Large intestine (tissue), 3 donors: ENCODE measurements around the gene FSD1. TPM values are rescaled to one million over a fixed set of nuclear protein-coding genes. Genes with fewer than 3 reads are reported as not detected.
"Not testable (repeated sequence)": the region's sequence is repeated elsewhere in the genome, so short reads cannot be mapped to it uniquely, and the experiment has no call there.

ENCODE experiments used
- DNase-seq, 2 donors: peaks; one replicate each; pipeline versions ENCODE4 v3.0.0 to v3.0.0-alpha.2; 2013
- H3K27ac ChIP-seq: one replicate; pipeline ENCODE4 v1.5.1; 2013; ENCODE audit warnings: low read length
- H3K27me3 ChIP-seq: 2 replicates; pipeline ENCODE4 v1.6.1; 2013; ENCODE audit warnings: low read length; ENCODE audit not compliant: control insufficient read depth, insufficient read depth
- H3K36me3 ChIP-seq: 2 replicates; pipeline ENCODE4 v1.6.1; 2013; ENCODE audit warnings: low read length; ENCODE audit not compliant: control insufficient read depth, insufficient read depth
- H3K4me1 ChIP-seq: one replicate; pipeline ENCODE4 v1.6.1; 2013; ENCODE audit warnings: low read length; ENCODE audit not compliant: control insufficient read depth, insufficient read depth
- H3K4me3 ChIP-seq: one replicate; pipeline ENCODE4 v1.5.1; 2013; ENCODE audit warnings: low read length
- H3K9me3 ChIP-seq: one replicate; pipeline ENCODE4 v1.6.1; 2013; ENCODE audit warnings: mild to moderate bottlenecking, low read depth, low read length, moderate library complexity; ENCODE audit not compliant: control insufficient read depth
- WGBS: methylation state at CpG from one replicate; pipeline ENCODE4 v1.1.5; 2013; ENCODE audit warnings: low lambda C conversion rate; ENCODE audit not compliant: insufficient coverage; 5-methylcytosine and 5-hydroxymethylcytosine counted together
- polyA plus RNA-seq: library from polyadenylated mRNA; unstranded; fragments of 120-200 nt; gene quantifications from one replicate; pipeline ENCODE4 v1.2.1, GENCODE V29; 2013

Gene FSD1
- polyA plus RNA-seq, 1 donor: 5.1 TPM

DNA sequence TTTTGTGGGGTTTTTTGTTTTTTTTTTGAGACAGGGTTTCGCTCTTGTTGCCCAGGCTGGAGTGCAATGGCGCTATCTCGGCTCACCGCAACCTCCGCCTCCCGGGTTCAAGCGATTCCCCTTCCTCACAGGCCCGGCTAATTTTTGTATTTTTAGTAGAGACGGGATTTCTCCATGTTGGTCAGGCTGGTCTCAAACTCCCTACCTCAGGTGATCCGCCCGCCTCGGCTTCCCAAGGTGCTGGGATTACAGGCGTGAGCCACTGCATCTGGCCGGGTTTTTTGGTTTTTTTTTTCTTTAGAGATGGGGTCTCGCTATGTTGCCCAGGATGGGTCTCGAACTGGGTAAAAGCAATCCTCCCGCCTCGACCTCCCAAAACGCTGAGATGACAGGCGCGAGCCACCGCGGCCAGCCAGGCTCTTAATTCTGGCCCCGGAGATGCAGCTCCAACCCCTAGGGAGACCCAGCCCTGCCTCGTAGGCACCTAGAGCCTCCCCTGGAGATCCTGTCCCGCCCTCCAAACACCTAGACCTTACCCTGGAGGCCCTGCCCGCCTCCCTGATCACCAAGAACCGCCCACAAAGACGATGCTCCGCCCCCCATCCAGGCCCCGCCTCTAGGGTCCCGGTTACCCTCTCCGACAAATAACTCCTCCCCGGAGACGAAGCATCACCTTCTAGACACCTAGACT, 24.7 kb downstream of the FSD1 start:
- Histone ChIP-seq H3K4me1 (peaks cover 20% of the 10 kb centered on the region), H3K27me3 (peaks cover 10% of the 10 kb centered on the region), H3K9me3 (peaks cover 14% of the 10 kb centered on the region), H3K4me3 (peak overlapping the region; percentile 81), H3K27ac (peak overlapping the region; percentile 65)
- peak in 1 of 2 donors; percentile 45 for DNase-seq
- H3K36me3 ChIP-seq: not testable (repeated sequence)
- no CpG with 5 or more reads among the region's 35 CpGs for WGBS

DNA sequence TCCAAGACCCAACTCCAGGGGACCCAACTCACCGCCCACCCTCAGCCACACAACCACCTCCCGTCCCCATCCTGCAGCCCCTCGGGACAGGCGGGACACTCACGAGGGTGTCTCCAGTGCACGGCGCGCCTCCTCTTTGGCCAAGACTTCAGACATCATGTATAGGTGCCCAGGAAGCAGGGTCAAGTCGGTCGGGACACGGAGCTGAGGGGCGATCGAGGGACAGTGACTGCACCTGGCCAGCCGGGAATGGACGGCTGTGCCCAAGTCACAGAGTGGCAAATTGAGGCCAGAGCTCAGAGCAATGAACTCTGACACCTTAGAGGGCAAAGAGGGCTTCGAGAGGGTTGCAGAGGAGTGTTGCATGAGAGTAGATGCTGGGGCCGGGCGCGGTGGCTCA, 25.5 kb downstream of the FSD1 start:
- Histone ChIP-seq H3K36me3 (peaks cover 3% of the 10 kb centered on the region), H3K4me3 (no peak overlapping the region), H3K27ac (no peak overlapping the region), H3K9me3 (peaks cover 21% of the 10 kb centered on the region), H3K4me1 (peaks cover 20% of the 10 kb centered on the region), H3K27me3 (peaks cover 10% of the 10 kb centered on the region)
- no peak for DNase-seq
- no CpG with 5 or more reads among the region's 19 CpGs for WGBS

DNA sequence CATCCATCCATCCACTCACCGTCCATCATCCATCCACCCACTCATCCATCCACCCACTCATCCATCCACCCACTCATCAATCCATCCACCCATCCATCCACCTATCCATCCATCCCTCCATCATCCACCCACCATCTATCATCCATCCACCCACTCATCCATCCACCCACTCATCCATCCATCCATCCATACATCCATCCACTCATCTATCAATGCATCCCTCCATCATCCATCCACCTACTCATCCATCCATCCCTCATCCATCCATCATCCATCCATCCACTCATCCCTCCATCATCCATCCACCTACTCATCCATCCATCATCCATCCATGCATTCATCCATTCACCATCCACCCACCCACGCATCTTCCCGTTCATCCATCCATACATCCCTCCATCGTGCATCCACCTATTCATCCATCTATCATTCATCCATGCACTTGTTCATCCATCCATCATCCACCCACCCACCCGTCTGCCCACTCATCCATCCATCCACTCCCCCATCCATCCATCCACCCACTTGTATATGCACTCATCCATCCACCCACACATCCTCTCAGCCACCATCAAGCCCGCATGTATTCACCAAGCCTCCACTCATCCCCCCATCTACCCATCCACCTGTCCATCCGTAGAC, 30.7 kb downstream of the FSD1 start:
- Histone ChIP-seq H3K27ac (no peak overlapping the region), H3K9me3 (peaks cover 7% of the 10 kb centered on the region), H3K36me3 (peaks cover 5% of the 10 kb centered on the region), H3K4me1 (peaks cover 11% of the 10 kb centered on the region), H3K27me3 (no peaks in the 10 kb centered on the region), H3K4me3 (no peak overlapping the region)
- no peak for DNase-seq
- 95% methylated on average over 4 of the region's 7 CpGs for WGBS

DNA sequence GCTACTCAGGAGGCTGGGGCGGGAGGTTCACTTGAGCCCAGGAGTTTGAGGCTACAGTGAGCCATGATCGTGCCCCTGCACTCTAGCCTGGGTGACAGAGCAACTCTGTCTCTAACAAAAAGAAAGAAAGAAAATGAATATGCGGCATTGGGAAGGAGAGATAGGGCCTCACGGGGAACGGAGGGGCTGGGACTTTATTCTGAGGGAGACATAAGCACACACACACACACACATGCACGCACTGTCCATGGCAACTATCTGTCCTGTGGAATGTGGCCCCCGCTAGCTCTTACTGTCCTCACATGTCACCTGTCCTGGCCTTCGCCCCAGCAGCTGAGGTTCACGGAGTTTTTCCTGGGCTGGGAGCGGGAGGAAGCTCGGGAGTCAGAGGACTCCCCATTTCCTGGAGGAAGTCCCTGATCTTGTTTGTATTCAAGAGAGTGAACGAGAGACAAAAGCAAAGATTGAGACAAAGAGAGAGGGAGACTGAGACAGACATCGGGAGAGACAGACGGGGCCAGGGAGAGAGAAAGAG, 33.6 kb downstream of the FSD1 start:
- Histone ChIP-seq H3K27me3 (no peaks in the 10 kb centered on the region), H3K4me1 (peaks cover 24% of the 10 kb centered on the region), H3K27ac (peak overlapping the region; percentile 98), H3K36me3 (peaks cover 5% of the 10 kb centered on the region), H3K9me3 (peaks cover 7% of the 10 kb centered on the region), H3K4me3 (peak overlapping the region; percentile 57)
- DNase-seq: peak; percentile 88 to 97
- WGBS: 0% methylated on average over 4 of the region's 14 CpGs

DNA sequence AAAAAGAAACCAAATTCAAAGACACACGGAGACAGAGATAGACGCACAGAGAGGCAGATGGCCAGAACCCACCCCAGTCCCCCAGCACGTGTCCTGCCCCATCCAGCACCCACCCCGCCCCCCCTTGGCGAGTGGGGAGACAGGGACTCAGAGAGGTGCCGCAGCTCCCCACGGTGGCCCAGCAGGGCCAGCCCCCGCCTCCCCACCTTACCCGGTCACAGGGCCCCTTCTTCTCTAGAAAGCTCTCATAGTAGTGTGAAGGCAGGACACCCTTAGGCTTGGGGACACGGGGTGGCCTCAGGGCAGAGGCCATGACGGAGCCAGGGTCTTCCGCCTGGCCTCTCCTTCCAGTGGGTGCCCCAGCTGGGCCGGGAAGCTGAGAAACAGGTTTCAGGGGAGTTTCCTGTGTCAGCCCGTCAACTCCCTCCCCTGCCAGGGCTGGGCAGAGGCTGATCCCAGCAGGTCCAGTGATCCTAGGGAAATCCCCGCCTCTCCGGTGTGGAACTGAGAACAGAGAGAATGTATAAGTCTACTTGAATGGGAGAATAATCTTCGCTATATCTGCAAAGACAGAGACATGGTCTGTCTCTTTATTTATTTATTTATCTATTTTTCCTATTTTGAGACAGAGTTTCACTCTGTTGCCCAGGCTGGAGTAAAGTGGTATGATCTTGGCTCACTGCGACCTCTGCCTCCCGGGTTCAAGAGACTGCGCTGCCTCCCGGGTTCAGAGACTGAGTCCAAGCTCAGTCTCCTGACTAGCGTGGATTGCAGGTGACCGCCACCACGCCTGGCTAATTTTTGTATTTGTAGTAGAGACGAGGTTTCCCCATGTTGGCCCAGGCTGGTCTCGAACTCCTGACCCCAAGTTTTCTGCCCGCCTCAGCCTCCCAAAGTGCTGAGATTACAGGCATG, 34.3 kb downstream of the FSD1 start, which contains the start of gene STAP2:
STAP2 (minus strand) TSS at position 387 of the 915 bp plus-strand sequence; CDS start at position 313, 74 bp downstream.
- Histone ChIP-seq H3K36me3 (peaks cover 2% of the 10 kb centered on the region), H3K27me3 (no peaks in the 10 kb centered on the region), H3K4me1 (peaks cover 24% of the 10 kb centered on the region), H3K4me3 (peak within 1 kb of the TSS; percentile 57), H3K9me3 (peaks cover 7% of the 10 kb centered on the region), H3K27ac (peak within 1 kb of the TSS; percentile 98)
- peak; percentile 89 to 93 for DNase-seq
- no CpG with 5 or more reads among the region's 27 CpGs for WGBS

DNA sequence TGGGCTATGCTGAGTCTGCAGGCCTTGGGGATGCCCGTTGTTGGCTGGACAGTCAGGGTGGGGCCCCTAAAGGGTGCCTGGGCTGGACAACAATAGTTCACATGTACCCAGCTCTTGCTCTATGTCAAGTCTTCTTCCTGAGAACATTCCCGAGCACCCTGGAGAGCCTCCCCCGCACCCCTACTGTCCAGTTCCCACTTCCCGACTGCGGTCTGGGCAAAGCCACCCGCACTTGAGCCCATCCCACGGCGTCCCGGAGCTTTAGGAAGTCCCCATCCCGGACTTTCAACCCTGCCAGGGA, 37.9 kb downstream of the FSD1 start:
- H3K9me3 ChIP-seq: no peaks in the 10 kb centered on the region
- peak overlapping the region; percentile 93 for H3K27ac ChIP-seq
- H3K36me3 ChIP-seq: peaks cover 6% of the 10 kb centered on the region
- H3K4me1 ChIP-seq: peaks cover 27% of the 10 kb centered on the region
- H3K4me3 ChIP-seq: peak overlapping the region; percentile 50
- WGBS: no CpG with 5 or more reads among the region's 10 CpGs
- no peak for DNase-seq
- H3K27me3 ChIP-seq: no peaks in the 10 kb centered on the region

DNA sequence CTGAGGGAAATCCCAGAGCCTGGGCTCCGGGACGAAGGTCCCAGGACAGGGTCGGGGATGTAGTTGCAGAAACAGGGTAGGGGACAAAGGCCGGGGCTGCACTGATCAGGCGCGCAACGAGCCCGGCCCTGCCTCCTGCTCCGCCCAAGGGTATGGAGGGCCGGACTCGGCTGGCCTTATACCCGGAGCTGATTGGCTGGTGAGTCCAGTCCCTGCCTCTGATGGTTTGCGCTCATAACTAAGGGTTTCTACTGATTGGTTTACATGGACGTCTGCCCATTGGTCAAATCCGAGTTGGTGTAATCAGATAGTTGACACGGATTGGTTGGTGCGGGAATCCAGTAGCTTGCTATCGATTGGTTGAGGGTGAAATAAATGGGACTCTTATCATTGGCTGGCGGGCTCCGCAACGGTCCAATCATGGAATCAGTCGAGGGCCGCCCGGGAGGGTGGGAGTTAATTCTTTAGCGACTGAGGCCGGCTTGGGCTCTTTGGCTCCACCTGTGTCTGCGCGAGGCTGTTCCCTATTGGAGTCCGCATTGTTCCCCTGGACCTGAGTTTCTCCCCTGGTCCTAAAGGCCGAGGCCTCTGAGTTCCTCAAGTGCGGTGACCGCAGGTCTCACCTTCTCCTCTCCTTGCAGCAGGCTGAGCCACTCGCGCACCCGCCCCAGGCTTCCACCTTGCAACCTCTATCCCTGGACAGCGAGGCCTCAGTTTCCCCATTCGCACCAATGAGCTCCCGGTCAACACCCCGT, 38.4 kb downstream of the FSD1 start:
- Histone ChIP-seq H3K27me3 (no peaks in the 10 kb centered on the region), H3K27ac (peak overlapping the region; percentile 94), H3K36me3 (peaks cover 6% of the 10 kb centered on the region), H3K4me3 (peak overlapping the region; percentile 60), H3K4me1 (peaks cover 25% of the 10 kb centered on the region), H3K9me3 (no peaks in the 10 kb centered on the region)
- DNase-seq: peak; percentile 100
- WGBS: no CpG with 5 or more reads among the region's 39 CpGs

DNA sequence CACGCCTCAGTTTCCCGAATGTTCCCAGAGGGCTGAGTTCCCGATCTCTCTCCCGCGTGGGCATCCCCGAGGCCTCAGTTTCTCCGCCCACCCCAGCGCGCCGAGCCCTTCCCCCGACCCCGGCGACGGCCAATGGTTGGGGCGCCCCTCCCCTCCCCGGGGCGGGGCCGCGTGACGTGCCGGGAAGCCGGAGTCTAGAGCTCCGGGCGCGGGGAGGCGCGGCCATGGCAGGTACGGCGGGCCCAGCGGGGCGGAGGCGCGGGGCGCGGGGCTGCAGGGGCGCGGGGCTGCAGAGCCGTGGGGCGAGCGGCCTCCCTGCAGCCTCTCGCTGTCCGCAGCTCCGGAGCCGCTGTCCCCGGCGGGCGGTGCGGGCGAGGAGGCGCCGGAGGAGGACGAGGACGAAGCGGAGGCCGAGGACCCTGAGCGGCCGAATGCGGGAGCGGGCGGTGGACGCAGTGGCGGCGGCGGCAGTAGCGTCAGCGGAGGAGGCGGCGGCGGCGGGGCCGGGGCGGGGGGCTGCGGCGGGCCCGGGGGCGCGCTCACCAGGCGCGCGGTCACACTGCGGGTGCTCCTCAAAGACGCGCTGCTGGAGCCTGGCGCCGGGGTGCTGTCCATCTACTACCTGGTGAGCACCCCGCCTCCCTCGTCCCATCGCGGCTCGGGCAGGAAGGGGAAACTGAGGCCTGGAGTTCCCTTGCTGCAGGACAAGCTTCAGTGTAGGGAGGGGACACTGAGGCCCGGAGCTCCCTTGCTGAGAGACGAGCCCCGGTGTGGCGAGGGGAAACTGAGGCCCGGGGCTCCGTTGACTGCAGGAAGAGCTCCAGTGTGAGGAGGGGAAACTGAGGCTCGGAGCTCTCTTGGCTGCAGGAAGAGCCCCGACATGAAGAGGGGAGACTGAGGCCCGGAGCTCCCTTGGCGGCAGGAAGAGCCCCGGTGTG, 39.2 kb downstream of the FSD1 start, which contains the start of gene MPND:
MPND (plus strand) TSS at position 193 of the 938 bp plus-strand sequence; CDS start at position 225, 32 bp downstream.
- H3K36me3 ChIP-seq: peaks cover 6% of the 10 kb centered on the region
- no peaks in the 10 kb centered on the region for H3K27me3 ChIP-seq
- peak within 1 kb of the TSS; percentile 94 for H3K27ac ChIP-seq
- DNase-seq: peak; percentile 84 to 91
- no CpG with 5 or more reads among the region's 101 CpGs for WGBS
- peaks cover 25% of the 10 kb centered on the region for H3K4me1 ChIP-seq
- H3K9me3 ChIP-seq: no peaks in the 10 kb centered on the region
- peak within 1 kb of the TSS; percentile 60 for H3K4me3 ChIP-seq
